ENCODE results near the gene MMP24OS. TPM values are rescaled to one million over a fixed set of nuclear protein-coding genes. Genes with fewer than 3 reads are reported as not detected.

The MMP24OS gene
- total and polyA plus RNA-seq, 2 experiments from 2014 or later, result 19.0 to 58.5 TPM

DNA sequence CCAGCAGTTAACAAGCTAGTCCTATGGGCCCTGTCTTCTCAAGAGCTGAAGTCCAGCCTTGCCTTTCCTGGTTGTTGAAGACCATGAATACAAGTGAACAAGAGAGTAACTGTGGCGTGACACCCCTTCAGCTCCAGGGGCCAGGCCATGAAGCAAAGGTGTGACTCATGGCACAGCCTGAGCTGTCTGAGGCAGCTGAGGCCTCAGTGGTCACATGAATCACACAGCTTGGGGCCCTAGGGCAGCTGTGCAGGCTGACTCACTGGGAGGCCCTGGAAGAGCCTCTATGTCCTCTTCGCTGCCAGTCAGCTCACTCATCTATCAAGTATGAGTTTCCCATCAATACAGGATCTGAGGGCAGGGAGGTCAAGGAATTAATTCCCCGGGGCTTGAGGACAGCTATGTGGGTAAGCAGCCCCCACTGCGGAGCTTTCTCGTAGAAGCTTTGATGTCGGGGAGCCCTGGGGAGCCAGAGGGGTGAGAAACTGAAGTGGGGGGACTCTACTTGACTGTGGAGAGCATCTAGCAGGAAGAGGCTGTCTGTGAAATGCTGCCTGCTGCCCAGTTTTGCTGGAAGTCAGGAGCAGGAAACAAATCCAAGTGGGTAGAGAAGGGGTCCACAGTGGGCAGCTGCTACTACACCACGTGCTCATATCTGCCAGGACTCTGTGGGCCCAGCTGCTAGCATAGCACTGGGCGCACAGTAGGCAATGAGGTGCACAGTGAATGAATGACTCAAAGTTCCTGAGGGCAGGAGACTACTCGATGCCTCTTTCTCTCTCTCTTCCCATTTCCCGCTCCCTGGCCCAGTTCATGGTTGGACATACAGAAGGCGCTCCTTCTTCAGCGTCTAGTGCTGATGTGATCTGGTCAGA is 28.0 kb upstream of the MMP24OS start:
- 78% methylated on average over 12 of the region's 12 CpGs for WGBS (ENCODE audit: low lambda C conversion rate, missing lambda C conversion rate)
- Histone ChIP-seq H3K4me3 (no peak overlapping the region), H3K4me2 (peak overlapping the region; percentile 35), H3K36me3 (replicated peaks; ENCODE audit: insufficient read depth, low read depth) (no peaks in the 10 kb centered on the region), H3K9me2 (replicated peaks; ENCODE audit: insufficient read depth) (no peaks in the 10 kb centered on the region), H3K27me3 (no peaks in the 10 kb centered on the region), H3K27ac (peak overlapping the region; percentile 98), H3K4me1 (ENCODE audit: insufficient read depth) (peaks cover 49% of the 10 kb centered on the region), H4K20me1 (ENCODE audit: insufficient read depth, poor library complexity, severe bottlenecking) (no peaks in the 10 kb centered on the region), H3K79me2 (no peaks in the 10 kb centered on the region), H3K9me3 (ENCODE audit: low read depth) (no peaks in the 10 kb centered on the region), H2AFZ (no peak overlapping the region)
- TF ChIP-seq, protein P1, sequence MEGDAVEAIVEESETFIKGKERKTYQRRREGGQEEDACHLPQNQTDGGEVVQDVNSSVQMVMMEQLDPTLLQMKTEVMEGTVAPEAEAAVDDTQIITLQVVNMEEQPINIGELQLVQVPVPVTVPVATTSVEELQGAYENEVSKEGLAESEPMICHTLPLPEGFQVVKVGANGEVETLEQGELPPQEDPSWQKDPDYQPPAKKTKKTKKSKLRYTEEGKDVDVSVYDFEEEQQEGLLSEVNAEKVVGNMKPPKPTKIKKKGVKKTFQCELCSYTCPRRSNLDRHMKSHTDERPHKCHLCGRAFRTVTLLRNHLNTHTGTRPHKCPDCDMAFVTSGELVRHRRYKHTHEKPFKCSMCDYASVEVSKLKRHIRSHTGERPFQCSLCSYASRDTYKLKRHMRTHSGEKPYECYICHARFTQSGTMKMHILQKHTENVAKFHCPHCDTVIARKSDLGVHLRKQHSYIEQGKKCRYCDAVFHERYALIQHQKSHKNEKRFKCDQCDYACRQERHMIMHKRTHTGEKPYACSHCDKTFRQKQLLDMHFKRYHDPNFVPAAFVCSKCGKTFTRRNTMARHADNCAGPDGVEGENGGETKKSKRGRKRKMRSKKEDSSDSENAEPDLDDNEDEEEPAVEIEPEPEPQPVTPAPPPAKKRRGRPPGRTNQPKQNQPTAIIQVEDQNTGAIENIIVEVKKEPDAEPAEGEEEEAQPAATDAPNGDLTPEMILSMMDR (IDR thresholded peaks at IDR 0.05; ENCODE audit: poor library complexity), result no peak
- TF ChIP-seq EZH2phosphoT487 (IDR thresholded peaks at IDR 0.05; ENCODE audit: low read depth, severe bottlenecking, unreplicated experiment), result no peak
- DNase-seq (ENCODE audit: low spot score), result peak; percentile 94

DNA sequence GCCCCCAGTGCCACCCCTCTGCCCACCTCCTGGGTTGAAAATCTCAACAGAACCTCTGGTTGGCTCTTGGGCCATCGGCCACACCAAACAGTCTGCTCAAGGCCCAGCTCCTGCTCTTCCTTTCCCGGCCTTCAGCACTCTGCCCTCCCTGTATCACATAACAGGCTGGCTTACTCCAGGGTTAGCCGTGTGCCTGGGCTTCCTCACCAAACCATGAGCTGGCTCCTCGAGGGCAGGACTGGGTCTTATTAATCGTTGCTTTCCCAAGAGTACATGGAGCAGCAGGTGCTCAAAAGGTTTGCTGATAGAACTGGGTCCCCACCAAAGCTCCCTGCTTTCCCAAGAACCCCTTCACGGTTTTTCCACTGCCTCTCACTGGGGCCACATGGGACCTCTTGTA is 27.0 kb upstream of the MMP24OS start:
- Histone ChIP-seq H3K9me2 (replicated peaks; ENCODE audit: insufficient read depth) (no peaks in the 10 kb centered on the region), H3K4me2 (no peak overlapping the region), H3K4me1 (ENCODE audit: insufficient read depth) (peaks cover 49% of the 10 kb centered on the region), H2AFZ (no peak overlapping the region), H3K79me2 (no peaks in the 10 kb centered on the region), H3K4me3 (no peak overlapping the region), H3K9me3 (ENCODE audit: low read depth) (no peaks in the 10 kb centered on the region), H4K20me1 (ENCODE audit: insufficient read depth, poor library complexity, severe bottlenecking) (no peaks in the 10 kb centered on the region), H3K27ac (peak overlapping the region; percentile 98), H3K36me3 (replicated peaks; ENCODE audit: insufficient read depth, low read depth) (no peaks in the 10 kb centered on the region), H3K27me3 (no peaks in the 10 kb centered on the region)
- peak; percentile 4 for DNase-seq (ENCODE audit: low spot score)
- WGBS (ENCODE audit: low lambda C conversion rate, missing lambda C conversion rate), result 97% methylated on average over 6 of the region's 6 CpGs
- TF ChIP-seq EZH2phosphoT487 (IDR thresholded peaks at IDR 0.05; ENCODE audit: low read depth, severe bottlenecking, unreplicated experiment), result no peak
- no peak for TF ChIP-seq EZH2 (IDR thresholded peaks at IDR 0.05; ENCODE audit: borderline replicate concordance)
- TF ChIP-seq, protein P1 (IDR thresholded peaks at IDR 0.05; ENCODE audit: poor library complexity), result no peak

DNA sequence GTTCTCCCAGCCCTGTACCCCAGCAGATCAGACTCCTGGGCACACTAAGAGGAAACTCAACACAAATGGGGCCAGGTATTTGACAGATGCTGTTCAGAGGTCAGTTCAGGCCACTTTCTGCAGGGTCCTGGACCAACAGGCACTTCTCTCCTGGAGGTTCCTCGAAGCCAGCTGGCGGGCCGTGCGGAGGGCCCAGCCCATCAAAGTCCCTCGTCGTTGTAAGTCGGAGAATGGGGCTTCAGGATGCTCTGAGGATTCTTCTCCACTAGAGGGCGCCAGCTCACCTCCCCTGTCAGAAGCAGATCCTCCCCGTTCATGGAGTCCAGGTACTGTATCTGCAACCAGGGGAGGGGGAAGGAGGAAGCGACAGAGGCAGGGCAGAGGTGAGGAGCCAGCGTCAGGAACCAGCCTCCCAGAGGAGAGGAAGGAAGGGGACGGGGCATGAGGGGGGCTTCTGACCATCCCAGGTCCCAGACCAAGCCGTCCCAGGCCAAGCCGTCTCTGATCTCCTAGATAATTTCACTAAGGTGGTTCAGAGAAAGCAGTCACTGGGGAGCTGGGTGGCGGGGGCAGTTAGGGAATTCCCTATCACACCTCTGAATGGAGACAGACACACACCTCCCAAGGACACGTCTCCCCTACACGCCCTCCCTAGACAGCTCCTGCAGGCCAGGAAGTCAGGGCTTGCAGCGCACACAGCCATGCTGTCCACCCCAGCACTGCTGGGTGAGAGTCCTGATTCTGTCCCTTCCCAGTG is 26.0 kb upstream of the MMP24OS start:
- WGBS (ENCODE audit: low lambda C conversion rate, missing lambda C conversion rate), result 30% methylated on average over 17 of the region's 18 CpGs
- peak overlapping the region; percentile 54 for H3K4me2 ChIP-seq
- peak overlapping the region; percentile 57 for H2AFZ ChIP-seq
- H3K9me2 ChIP-seq (replicated peaks; ENCODE audit: insufficient read depth), result no peaks in the 10 kb centered on the region
- no peak for TF ChIP-seq EZH2phosphoT487 (IDR thresholded peaks at IDR 0.05; ENCODE audit: low read depth, severe bottlenecking, unreplicated experiment)
- TF ChIP-seq, protein P1 (IDR thresholded peaks at IDR 0.05; ENCODE audit: poor library complexity), result peak; percentile 96
- no peak overlapping the region for H3K4me3 ChIP-seq
- no peaks in the 10 kb centered on the region for H3K9me3 ChIP-seq (ENCODE audit: low read depth)
- peaks cover 49% of the 10 kb centered on the region for H3K4me1 ChIP-seq (ENCODE audit: insufficient read depth)
- peak; percentile 94 for DNase-seq (ENCODE audit: low spot score)
- H3K36me3 ChIP-seq (replicated peaks; ENCODE audit: insufficient read depth, low read depth), result no peaks in the 10 kb centered on the region
- H3K27ac ChIP-seq, result peak overlapping the region; percentile 98
- H3K27me3 ChIP-seq, result no peaks in the 10 kb centered on the region
- H3K79me2 ChIP-seq, result no peaks in the 10 kb centered on the region
- no peaks in the 10 kb centered on the region for H4K20me1 ChIP-seq (ENCODE audit: insufficient read depth, poor library complexity, severe bottlenecking)
